DMS53 treated with DMSO at 0.1 percent for 48 hours (cell line): ENCODE measurements around the gene CPNE4.
A peak's percentile ranks its signal among the peaks of the same experiment; 100 is the strongest.

Experiments
- DNase-seq: peaks from one replicate; lab custom pipeline; 2025; ENCODE audit not compliant: unreplicated experiment; lab: John Stamatoyannopoulos, UW

CPNE4 gene

GRCh38 chr3:132017137-132017536 lies 17.7 kb downstream of the CPNE4 start:
- no peak for DNase-seq

GRCh38 chr3:132016061-132017041 lies 18.5 kb downstream of the CPNE4 start:
- DNase-seq: no peak

GRCh38 chr3:132014105-132014504 lies 20.7 kb downstream of the CPNE4 start:
- DNase-seq: no peak

GRCh38 chr3:132009241-132009640 lies 25.6 kb downstream of the CPNE4 start:
- DNase-seq: peak; percentile 7

- DNase-seq: no peak
Observed at GRCh38 chr3:132008837-132009236, 26.0 kb downstream of the CPNE4 start.

GRCh38 chr3:132007617-132008016 lies 27.2 kb downstream of the CPNE4 start:
- no peak for DNase-seq

GRCh38 chr3:132006605-132007204 lies 28.1 kb downstream of the CPNE4 start:
- DNase-seq: peak; percentile 8

GRCh38 chr3:132004571-132004970 lies 30.2 kb downstream of the CPNE4 start:
- DNase-seq: no peak

GRCh38 chr3:132003685-132004084 lies 31.1 kb downstream of the CPNE4 start:
- DNase-seq: no peak

- no peak for DNase-seq
Observed at GRCh38 chr3:132001999-132002398, 32.8 kb downstream of the CPNE4 start.

- no peak for DNase-seq
Observed at GRCh38 chr3:132001036-132001435, 33.8 kb downstream of the CPNE4 start.

GRCh38 chr3:131998027-131998426 lies 36.8 kb downstream of the CPNE4 start:
- DNase-seq: no peak

GRCh38 chr3:131995891-131996290 lies 38.9 kb downstream of the CPNE4 start:
- no peak for DNase-seq

- no peak for DNase-seq
Observed at GRCh38 chr3:131989318-131989717, 45.5 kb downstream of the CPNE4 start.

GRCh38 chr3:131988209-131988608 lies 46.6 kb downstream of the CPNE4 start:
- no peak for DNase-seq

GRCh38 chr3:131983689-131984088 lies 51.1 kb downstream of the CPNE4 start:
- no peak for DNase-seq

- no peak for DNase-seq
Observed at GRCh38 chr3:131981323-131981722, 53.5 kb downstream of the CPNE4 start.

- DNase-seq: no peak
Observed at GRCh38 chr3:131976448-131976847, 58.4 kb downstream of the CPNE4 start.

- DNase-seq: no peak
Observed at GRCh38 chr3:131975047-131975446, 59.8 kb downstream of the CPNE4 start.

GRCh38 chr3:131973731-131974130 lies 61.1 kb downstream of the CPNE4 start:
- no peak for DNase-seq

GRCh38 chr3:131972550-131972949 lies 62.3 kb downstream of the CPNE4 start:
- DNase-seq: no peak

GRCh38 chr3:131972091-131972490 lies 62.7 kb downstream of the CPNE4 start:
- DNase-seq: no peak
